Measurements from ENCODE around the gene ZNF45.
"Not testable (repeated sequence)": the region's sequence is repeated elsewhere in the genome, so short reads cannot be mapped to it uniquely, and the experiment has no call there.

The ZNF45 gene

DNA sequence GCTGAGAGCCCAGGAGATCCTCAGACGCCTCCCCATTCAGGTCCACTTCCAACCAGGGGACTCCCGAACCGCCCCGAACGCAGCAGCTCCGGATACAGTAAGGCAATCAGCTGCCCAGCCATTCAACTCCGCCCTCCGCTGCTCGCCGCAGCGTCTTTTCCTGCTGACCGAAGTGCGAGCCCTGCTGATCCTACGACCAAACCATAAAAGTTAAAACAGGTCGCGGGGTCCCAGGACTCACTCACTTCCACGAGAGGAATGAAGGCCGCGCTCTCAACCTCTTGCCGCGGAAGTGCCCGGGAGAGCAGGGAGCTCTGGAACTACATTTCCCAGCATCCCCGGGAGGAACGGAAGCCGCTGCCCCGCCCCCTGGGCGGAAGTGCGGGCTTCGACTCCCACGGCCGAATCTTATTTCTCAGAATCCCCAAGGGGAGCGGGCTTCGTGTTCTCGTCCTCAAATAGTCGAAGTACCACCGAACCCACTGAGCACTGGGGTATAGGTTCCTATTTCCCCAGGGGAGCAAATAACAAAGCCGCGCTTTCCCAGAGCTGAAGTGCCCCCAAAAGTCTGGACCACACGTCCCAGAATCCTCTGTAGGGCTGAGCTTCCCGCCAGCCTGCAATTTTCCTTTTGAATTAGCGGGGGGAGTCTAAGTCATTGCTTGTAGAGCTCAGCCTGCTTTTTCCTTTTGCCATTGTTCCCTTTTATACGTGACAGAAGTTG lies at the start of gene ZNF45:
TSS of gene ZNF45 (minus strand) at position 298 of the 724 bp plus-strand sequence. CDS start 13,097 bp downstream, outside the sequence.
- Histone ChIP-seq H3K4me1 (ENCODE audit: insufficient read depth, low read length) (peaks cover 13% of the 10 kb centered on the region), H2AFZ (ENCODE audit: low read depth, low read length) (peak within 1 kb of the TSS; percentile 99), H3K9me3 (ENCODE audit: low read length) (no peaks in the 10 kb centered on the region), H3K36me3 (ENCODE audit: insufficient read depth, low read length) (peaks cover 25% of the 10 kb centered on the region), H3K4me3 (ENCODE audit: low read length) (peak within 1 kb of the TSS; percentile 81), H3K27me3 (ENCODE audit: insufficient read depth, low read length) (no peaks in the 10 kb centered on the region)

DNA sequence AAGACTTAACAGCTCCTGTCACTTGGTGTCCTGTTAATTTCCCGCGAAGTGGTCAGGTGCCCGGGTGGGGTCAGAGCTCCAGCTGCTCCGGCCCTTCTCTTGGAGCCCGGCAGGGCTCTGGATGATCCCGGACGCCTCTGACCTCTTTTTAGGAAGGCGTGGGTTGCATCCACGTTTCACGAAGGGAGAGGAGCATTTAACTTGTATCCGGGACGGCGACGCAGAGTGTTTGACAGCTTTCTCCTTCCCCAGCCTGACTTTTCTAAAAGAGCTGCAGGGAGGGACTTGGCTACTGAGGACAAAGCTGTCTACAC lies 49.6 kb upstream of the ZNF45 start:
- Histone ChIP-seq H3K4me1 (ENCODE audit: insufficient read depth, low read length) (peaks cover 4% of the 10 kb centered on the region), H3K9me3 (ENCODE audit: low read length) (peaks cover 2% of the 10 kb centered on the region), H2AFZ (ENCODE audit: low read depth, low read length) (peak overlapping the region; percentile 36), H3K4me3 (ENCODE audit: low read length) (peak overlapping the region; percentile 80), H3K27me3 (ENCODE audit: insufficient read depth, low read length) (no peaks in the 10 kb centered on the region), H3K36me3 (ENCODE audit: insufficient read depth, low read length) (peaks cover 7% of the 10 kb centered on the region)

DNA sequence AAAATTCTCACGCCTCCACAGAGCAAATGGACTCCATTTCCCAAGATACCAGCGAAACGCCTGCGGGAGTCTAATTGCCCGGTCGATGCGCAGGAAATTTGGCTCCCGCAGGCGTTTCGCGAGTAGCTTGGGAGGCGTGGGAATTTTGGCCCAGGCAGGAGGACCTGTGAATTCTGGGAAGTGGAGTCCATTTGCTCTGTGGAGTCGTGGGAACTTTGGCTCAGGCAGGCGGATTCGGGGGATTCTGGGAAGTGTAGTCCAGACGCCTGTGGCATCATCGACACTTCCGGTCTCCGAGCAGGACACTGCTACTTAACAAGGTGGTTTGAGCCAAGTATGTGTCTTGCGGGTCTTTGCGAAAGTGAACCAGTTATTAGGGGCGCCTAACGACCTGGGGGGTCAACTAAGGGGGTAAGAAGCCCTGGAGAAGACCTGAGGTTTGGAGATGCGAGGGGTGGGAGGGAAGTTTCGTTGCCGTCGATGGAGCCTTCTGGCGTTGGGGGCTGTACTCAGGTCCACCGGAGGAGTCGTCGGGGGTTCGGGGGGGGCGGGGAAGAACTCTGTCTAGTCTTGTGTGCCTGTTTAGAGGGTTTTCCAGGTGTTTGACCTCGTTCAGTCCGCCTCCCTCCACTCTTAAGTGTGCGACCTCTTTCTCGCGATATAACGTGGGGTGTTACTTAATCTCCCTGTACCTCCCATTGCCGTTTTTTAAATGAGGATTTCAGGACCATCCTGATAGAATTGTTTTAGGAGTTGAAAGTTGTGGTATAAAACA lies 49.0 kb upstream of the ZNF45 start, which contains the start of gene ZNF155:
TSS of gene ZNF155 (plus strand) at position 277 of the 775 bp plus-strand sequence. CDS start 4,356 bp downstream, outside the sequence.
- Histone ChIP-seq H3K9me3 (ENCODE audit: low read length) (no peaks in the 10 kb centered on the region), H3K4me1 (ENCODE audit: insufficient read depth, low read length) (peaks cover 4% of the 10 kb centered on the region), H3K36me3 (ENCODE audit: insufficient read depth, low read length) (peaks cover 2% of the 10 kb centered on the region), H3K27me3 (ENCODE audit: insufficient read depth, low read length) (no peaks in the 10 kb centered on the region), H3K4me3 (ENCODE audit: low read length) (peak within 1 kb of the TSS; percentile 80), H2AFZ (ENCODE audit: low read depth, low read length) (peak within 1 kb of the TSS; percentile 36)

DNA sequence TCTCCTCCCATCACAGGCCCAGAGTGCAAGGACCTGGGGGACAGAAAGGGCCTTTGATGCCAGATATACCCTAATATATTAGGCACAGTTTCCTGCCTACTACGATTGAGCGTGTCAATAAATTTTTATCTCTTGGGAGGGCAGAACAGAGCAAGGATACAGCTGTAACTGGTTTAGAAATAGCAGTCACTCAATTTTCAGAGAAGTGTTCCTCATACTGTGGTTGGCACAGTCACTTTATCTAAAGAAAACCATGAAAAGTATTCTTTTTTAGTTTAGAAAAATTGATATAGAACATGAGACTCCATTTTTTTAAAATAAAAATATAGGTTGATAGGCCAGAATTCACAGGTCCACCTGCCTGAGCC lies 48.4 kb upstream of the ZNF45 start:
- no peaks in the 10 kb centered on the region for H3K9me3 ChIP-seq (ENCODE audit: low read length)
- no peaks in the 10 kb centered on the region for H3K36me3 ChIP-seq (ENCODE audit: insufficient read depth, low read length)
- H3K4me3 ChIP-seq (ENCODE audit: low read length): peak overlapping the region; percentile 80
- peaks cover 4% of the 10 kb centered on the region for H3K4me1 ChIP-seq (ENCODE audit: insufficient read depth, low read length)
- H3K27me3 ChIP-seq (ENCODE audit: insufficient read depth, low read length): no peaks in the 10 kb centered on the region
- H2AFZ ChIP-seq (ENCODE audit: low read depth, low read length): peak overlapping the region; percentile 36

DNA sequence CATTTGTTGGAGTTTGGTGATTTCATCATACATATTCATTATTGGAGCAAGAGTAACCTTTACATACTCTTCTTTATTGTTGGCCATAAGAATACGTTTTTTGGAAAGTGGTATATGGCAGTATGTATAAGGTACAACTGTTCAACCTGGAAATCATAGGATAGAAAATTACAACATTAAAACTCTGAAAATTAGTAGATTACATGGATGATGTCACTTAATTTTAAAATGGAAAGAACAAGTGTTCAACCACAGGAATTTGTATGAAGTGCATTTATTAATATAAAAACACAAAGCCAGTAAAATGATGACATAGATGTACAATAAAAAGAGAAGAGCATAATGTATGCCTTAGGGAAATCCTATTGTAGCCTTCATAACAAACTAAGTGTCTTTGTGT lies 41.6 kb upstream of the ZNF45 start:
- no peak overlapping the region for H3K4me3 ChIP-seq (ENCODE audit: low read length)
- no peaks in the 10 kb centered on the region for H3K27me3 ChIP-seq (ENCODE audit: insufficient read depth, low read length)
- no peaks in the 10 kb centered on the region for H3K4me1 ChIP-seq (ENCODE audit: insufficient read depth, low read length)
- no peak overlapping the region for H2AFZ ChIP-seq (ENCODE audit: low read depth, low read length)
- peaks cover 7% of the 10 kb centered on the region for H3K9me3 ChIP-seq (ENCODE audit: low read length)
- H3K36me3 ChIP-seq (ENCODE audit: insufficient read depth, low read length): peaks cover 4% of the 10 kb centered on the region

DNA sequence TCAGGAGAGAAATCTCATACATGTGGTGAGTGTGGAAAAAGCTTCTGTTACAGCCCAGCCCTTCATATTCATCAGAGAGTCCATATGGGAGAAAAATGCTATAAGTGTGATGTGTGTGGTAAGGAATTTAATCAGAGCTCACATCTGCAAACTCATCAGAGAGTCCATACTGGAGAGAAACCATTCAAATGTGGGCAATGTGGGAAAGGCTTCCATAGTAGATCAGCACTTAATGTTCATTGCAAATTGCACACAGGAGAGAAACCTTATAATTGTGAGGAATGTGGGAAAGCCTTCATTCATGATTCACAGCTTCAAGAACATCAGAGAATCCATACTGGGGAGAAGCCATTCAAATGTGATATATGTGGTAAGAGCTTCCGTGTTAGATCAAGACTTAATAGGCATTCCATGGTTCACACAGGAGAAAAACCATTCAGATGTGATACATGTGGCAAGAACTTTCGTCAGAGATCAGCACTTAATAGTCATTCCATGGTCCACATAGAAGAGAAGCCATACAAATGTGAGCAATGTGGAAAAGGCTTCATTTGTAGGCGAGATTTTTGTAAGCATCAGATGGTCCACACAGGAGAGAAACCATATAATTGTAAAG lies 31.1 kb upstream of the ZNF45 start:
- no peak overlapping the region for H2AFZ ChIP-seq (ENCODE audit: low read depth, low read length)
- H3K27me3 ChIP-seq (ENCODE audit: insufficient read depth, low read length): no peaks in the 10 kb centered on the region
- H3K36me3 ChIP-seq (ENCODE audit: insufficient read depth, low read length): peaks cover 84% of the 10 kb centered on the region
- H3K4me1 ChIP-seq (ENCODE audit: insufficient read depth, low read length): no peaks in the 10 kb centered on the region
- no peak overlapping the region for H3K4me3 ChIP-seq (ENCODE audit: low read length)
- peaks cover 77% of the 10 kb centered on the region for H3K9me3 ChIP-seq (ENCODE audit: low read length)

DNA sequence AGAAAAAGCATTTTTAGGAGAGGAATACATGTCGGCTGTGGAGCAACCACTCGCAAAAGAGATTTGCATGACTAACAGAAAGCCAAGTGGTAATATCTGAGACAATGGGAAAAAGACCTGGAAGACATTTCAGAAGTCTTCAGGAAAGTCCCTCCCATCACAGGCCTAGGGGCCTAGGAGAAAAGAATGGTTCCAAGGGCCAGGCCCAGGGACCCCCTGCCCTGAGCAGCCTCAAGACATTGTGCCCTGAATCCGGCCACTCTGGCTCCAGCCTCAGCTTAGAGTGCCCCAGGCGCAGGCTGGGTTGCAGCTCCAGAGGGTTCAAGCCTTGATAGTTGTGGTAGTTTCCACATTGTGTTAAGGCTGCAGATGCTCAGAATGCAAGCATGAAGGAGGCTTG lies 25.3 kb upstream of the ZNF45 start:
- Histone ChIP-seq H3K36me3 (ENCODE audit: insufficient read depth, low read length) (peaks cover 41% of the 10 kb centered on the region), H2AFZ (ENCODE audit: low read depth, low read length) (no peak overlapping the region), H3K27me3 (ENCODE audit: insufficient read depth, low read length) (no peaks in the 10 kb centered on the region), H3K4me1 (ENCODE audit: insufficient read depth, low read length) (no peaks in the 10 kb centered on the region), H3K4me3 (ENCODE audit: low read length) (no peak overlapping the region), H3K9me3 (ENCODE audit: low read length) (peaks cover 53% of the 10 kb centered on the region)

DNA sequence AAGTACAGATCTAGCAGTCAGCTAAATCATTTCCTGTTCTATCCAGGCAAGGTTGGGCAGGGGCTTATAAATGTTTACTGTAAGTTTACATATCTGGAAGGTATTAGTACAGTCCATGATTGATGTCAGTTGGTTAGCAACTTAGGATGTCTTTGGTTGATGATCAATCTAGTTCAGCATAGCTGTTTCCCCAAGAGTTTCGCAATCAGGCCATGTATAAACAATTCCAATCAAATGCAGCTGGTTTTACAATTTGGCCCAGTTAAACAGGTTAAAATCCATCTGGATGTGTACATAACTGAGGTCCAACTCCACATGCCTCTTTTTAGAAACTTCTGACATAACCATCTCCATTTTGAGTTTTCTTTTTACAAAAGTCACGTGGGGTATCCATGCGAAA lies 22.8 kb upstream of the ZNF45 start:
- H3K9me3 ChIP-seq (ENCODE audit: low read length): peaks cover 43% of the 10 kb centered on the region
- no peak overlapping the region for H3K4me3 ChIP-seq (ENCODE audit: low read length)
- no peaks in the 10 kb centered on the region for H3K4me1 ChIP-seq (ENCODE audit: insufficient read depth, low read length)
- no peak overlapping the region for H2AFZ ChIP-seq (ENCODE audit: low read depth, low read length)
- no peaks in the 10 kb centered on the region for H3K27me3 ChIP-seq (ENCODE audit: insufficient read depth, low read length)
- peaks cover 32% of the 10 kb centered on the region for H3K36me3 ChIP-seq (ENCODE audit: insufficient read depth, low read length)

DNA sequence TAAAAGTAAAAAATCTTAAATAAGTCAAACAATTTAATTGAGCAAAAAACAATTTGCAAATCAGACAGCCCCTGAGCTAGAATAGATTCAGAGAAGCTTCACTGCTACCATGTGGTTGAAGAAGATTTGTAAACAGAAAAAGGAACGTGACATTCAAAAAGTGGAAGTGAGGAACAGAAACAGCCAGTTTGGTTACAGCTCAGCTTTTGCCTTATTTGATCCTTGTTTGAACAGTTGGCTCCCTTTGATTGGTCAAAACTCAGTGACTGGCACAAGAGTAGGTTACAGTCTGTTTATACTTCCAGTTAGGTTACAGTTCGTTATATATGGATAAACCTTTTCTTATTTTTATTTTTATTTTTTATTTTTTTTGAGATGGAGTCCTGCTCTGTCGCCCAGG lies 21.7 kb upstream of the ZNF45 start:
- H2AFZ ChIP-seq (ENCODE audit: low read depth, low read length): no peak overlapping the region
- peaks cover 44% of the 10 kb centered on the region for H3K9me3 ChIP-seq (ENCODE audit: low read length)
- H3K27me3 ChIP-seq (ENCODE audit: insufficient read depth, low read length): no peaks in the 10 kb centered on the region
- H3K4me3 ChIP-seq (ENCODE audit: low read length): no peak overlapping the region
- peaks cover 4% of the 10 kb centered on the region for H3K4me1 ChIP-seq (ENCODE audit: insufficient read depth, low read length)
- peaks cover 25% of the 10 kb centered on the region for H3K36me3 ChIP-seq (ENCODE audit: insufficient read depth, low read length)

DNA sequence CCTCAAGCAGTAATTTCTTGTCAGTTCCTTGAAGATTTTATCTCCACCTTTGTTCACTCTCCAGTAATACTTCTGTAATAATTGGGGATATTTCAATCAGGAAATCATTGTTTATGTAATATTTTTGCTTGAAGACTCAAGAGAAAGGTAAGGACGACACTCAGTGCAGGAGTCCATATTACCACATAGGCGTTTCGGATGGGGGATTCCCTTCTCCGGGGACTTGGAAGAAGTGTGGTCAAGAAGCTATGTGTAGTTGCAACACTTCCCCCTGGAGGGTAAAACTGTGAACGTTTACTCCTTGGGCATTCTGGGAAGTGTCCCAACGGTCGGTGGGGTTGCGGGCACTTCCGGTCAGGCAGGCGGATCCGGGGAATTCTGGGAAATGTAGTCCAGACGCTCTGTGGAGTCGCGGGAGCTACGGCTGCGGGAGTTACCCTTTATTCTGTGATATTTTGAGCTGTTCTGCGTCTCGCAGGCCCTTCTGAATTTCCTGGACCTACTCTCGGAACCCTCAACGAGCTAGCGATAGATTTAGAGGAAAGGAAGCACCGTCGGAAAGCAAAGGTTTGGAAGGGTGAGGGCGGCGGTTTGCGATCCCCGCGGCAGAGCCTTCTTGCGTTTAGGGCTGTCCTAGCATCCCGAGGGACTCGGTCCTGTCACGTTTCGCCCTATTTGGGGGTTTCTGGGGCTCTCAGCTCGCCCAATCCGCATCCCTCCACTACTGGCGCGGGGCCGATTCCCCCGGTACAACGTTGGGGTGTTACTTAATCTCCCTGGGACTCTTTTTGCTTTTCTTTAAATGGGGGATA lies 16.0 kb upstream of the ZNF45 start, which contains the start of gene ZNF221:
TSS of gene ZNF221 (plus strand) at position 395 of the 812 bp plus-strand sequence. CDS start 11,499 bp downstream, outside the sequence.
- H3K27me3 ChIP-seq (ENCODE audit: insufficient read depth, low read length): no peaks in the 10 kb centered on the region
- H3K36me3 ChIP-seq (ENCODE audit: insufficient read depth, low read length): peaks cover 12% of the 10 kb centered on the region
- H3K9me3 ChIP-seq (ENCODE audit: low read length): peaks cover 31% of the 10 kb centered on the region
- H3K4me3 ChIP-seq (ENCODE audit: low read length): peak within 1 kb of the TSS; percentile 61
- H3K4me1 ChIP-seq (ENCODE audit: insufficient read depth, low read length): peaks cover 4% of the 10 kb centered on the region
- peak within 1 kb of the TSS; percentile 84 for H2AFZ ChIP-seq (ENCODE audit: low read depth, low read length)

DNA sequence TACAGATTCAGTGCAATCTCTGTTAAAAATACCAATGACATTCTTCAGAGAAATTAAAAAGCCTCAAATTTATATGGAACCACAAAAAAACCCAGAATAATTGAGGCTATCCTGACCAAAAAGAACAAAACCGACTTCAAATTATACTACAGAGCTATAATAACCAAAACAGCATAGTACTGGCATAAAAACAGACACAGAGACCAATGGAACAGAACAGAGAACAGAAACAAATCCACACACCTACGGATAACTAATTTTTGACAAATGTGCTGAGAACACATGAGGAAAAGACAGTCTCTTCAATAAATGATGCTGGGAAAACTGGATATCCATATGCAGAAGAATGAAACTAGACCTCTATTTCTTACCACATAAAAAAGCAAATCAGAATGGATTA lies 14.7 kb upstream of the ZNF45 start:
- not testable (repeated sequence) for H3K27me3 ChIP-seq (ENCODE audit: insufficient read depth, low read length); H2AFZ ChIP-seq (ENCODE audit: low read depth, low read length); H3K4me3 ChIP-seq (ENCODE audit: low read length); H3K36me3 ChIP-seq (ENCODE audit: insufficient read depth, low read length); H3K4me1 ChIP-seq (ENCODE audit: insufficient read depth, low read length)
- H3K9me3 ChIP-seq (ENCODE audit: low read length): peaks cover 22% of the 10 kb centered on the region

DNA sequence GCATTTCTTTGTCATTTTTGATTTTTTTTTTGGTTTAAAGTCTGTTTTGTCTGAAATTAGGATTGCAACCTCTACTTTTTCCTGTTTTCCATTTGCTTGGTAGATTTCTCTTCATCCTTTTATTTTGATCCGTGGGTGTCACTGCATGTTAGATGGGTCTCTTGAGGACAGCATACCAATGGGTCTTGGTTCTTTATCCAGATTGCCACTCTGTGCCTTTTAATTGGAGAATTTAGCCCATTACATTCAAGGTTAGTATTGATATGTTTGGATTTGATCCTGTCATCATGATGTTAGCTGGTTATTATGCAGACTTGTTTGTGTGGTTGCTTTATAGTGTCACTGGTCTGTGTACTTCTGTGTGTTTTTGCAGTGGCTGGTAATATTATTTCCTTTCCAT lies 12.3 kb upstream of the ZNF45 start:
- H3K9me3 ChIP-seq (ENCODE audit: low read length): peaks cover 15% of the 10 kb centered on the region
- not testable (repeated sequence) for H3K4me1 ChIP-seq (ENCODE audit: insufficient read depth, low read length); H3K27me3 ChIP-seq (ENCODE audit: insufficient read depth, low read length); H3K4me3 ChIP-seq (ENCODE audit: low read length); H3K36me3 ChIP-seq (ENCODE audit: insufficient read depth, low read length); H2AFZ ChIP-seq (ENCODE audit: low read depth, low read length)

Measured in neuron (in vitro differentiated cells).